Measurements from ENCODE around the gene TTLL9. TPM values are rescaled to one million over a fixed set of nuclear protein-coding genes. Genes with fewer than 3 reads are reported as not detected.
A peak's percentile ranks its signal among the peaks of the same experiment; 100 is the strongest.

The TTLL9 gene
- total RNA-seq, 1 experiment from 2014 or later: not detected

GRCh38 chr20:31863296-31864085 is 6.9 kb upstream of the TTLL9 start:
- DNase-seq: no peak
- H3K9me3 ChIP-seq: no peaks in the 10 kb centered on the region
- H3K27me3 ChIP-seq: peaks cover 14% of the 10 kb centered on the region
- no peaks in the 10 kb centered on the region for H3K36me3 ChIP-seq
- no peak overlapping the region for H3K4me3 ChIP-seq

GRCh38 chr20:31864521-31865400 is 5.7 kb upstream of the TTLL9 start:
- H3K9me3 ChIP-seq: no peaks in the 10 kb centered on the region
- DNase-seq: no peak
- no peaks in the 10 kb centered on the region for H3K36me3 ChIP-seq
- H3K27me3 ChIP-seq: peaks cover 15% of the 10 kb centered on the region
- no peak overlapping the region for H3K4me3 ChIP-seq

GRCh38 chr20:31866221-31866620 is 4.2 kb upstream of the TTLL9 start:
- no peak overlapping the region for H3K4me3 ChIP-seq
- no peaks in the 10 kb centered on the region for H3K36me3 ChIP-seq
- no peak for DNase-seq
- H3K27me3 ChIP-seq: peaks cover 13% of the 10 kb centered on the region
- no peaks in the 10 kb centered on the region for H3K9me3 ChIP-seq

GRCh38 chr20:31868853-31869672 is 1.4 kb upstream of the TTLL9 start:
- H3K4me3 ChIP-seq: no peak overlapping the region
- H3K36me3 ChIP-seq: no peaks in the 10 kb centered on the region
- DNase-seq: no peak
- H3K9me3 ChIP-seq: no peaks in the 10 kb centered on the region
- H3K27me3 ChIP-seq: peaks cover 16% of the 10 kb centered on the region

GRCh38 chr20:31869673-31869941 is 827 bp upstream of the TTLL9 start:
- DNase-seq: no peak
- H3K36me3 ChIP-seq: no peaks in the 10 kb centered on the region
- no peaks in the 10 kb centered on the region for H3K9me3 ChIP-seq
- H3K4me3 ChIP-seq: no peak overlapping the region
- peaks cover 16% of the 10 kb centered on the region for H3K27me3 ChIP-seq

GRCh38 chr20:31870726-31871617 is 538 bp downstream of the TTLL9 start:
- Histone ChIP-seq H3K9me3 (no peaks in the 10 kb centered on the region), H3K4me3 (peak overlapping the region; percentile 23; the same call in 1 of the 2 replicates), H3K36me3 (no peaks in the 10 kb centered on the region), H3K27me3 (peaks cover 16% of the 10 kb centered on the region)
- DNase-seq: no peak

- no peak overlapping the region for H3K4me3 ChIP-seq
- DNase-seq: no peak
- H3K9me3 ChIP-seq: no peaks in the 10 kb centered on the region
- peaks cover 16% of the 10 kb centered on the region for H3K27me3 ChIP-seq
- H3K36me3 ChIP-seq: no peaks in the 10 kb centered on the region
These were observed 1.2 kb downstream of the TTLL9 start for GRCh38 chr20:31871618-31871954.

- Histone ChIP-seq H3K9me3 (no peaks in the 10 kb centered on the region), H3K36me3 (no peaks in the 10 kb centered on the region), H3K27me3 (peaks cover 16% of the 10 kb centered on the region), H3K4me3 (no peak overlapping the region)
- DNase-seq: no peak
These were observed 2.0 kb downstream of the TTLL9 start for GRCh38 chr20:31872406-31872805.

GRCh38 chr20:31875671-31876070 is 5.2 kb downstream of the TTLL9 start:
- Histone ChIP-seq H3K9me3 (no peaks in the 10 kb centered on the region), H3K27me3 (peaks cover 9% of the 10 kb centered on the region), H3K36me3 (no peaks in the 10 kb centered on the region), H3K4me3 (no peak overlapping the region)
- no peak for DNase-seq

GRCh38 chr20:31877684-31878083 is 7.2 kb downstream of the TTLL9 start:
- Histone ChIP-seq H3K27me3 (no peaks in the 10 kb centered on the region; the same call in 1 of the 2 replicates), H3K4me3 (no peak overlapping the region), H3K9me3 (no peaks in the 10 kb centered on the region), H3K36me3 (no peaks in the 10 kb centered on the region)
- no peak for DNase-seq

GRCh38 chr20:31879143-31879987 is 8.9 kb downstream of the TTLL9 start:
- Histone ChIP-seq H3K4me3 (peak overlapping the region; percentile 70), H3K9me3 (no peaks in the 10 kb centered on the region), H3K27me3 (no peaks in the 10 kb centered on the region; the same call in 1 of the 2 replicates), H3K36me3 (no peaks in the 10 kb centered on the region)
- DNase-seq: peak; percentile 91

GRCh38 chr20:31881945-31882344 is 11.5 kb downstream of the TTLL9 start:
- H3K4me3 ChIP-seq: no peak overlapping the region
- no peaks in the 10 kb centered on the region for H3K9me3 ChIP-seq
- no peaks in the 10 kb centered on the region for H3K36me3 ChIP-seq
- no peak for DNase-seq
- H3K27me3 ChIP-seq: no peaks in the 10 kb centered on the region; the same call in 1 of the 2 replicates

GRCh38 chr20:31883829-31884228 is 13.4 kb downstream of the TTLL9 start:
- H3K27me3 ChIP-seq: no peaks in the 10 kb centered on the region
- no peaks in the 10 kb centered on the region for H3K36me3 ChIP-seq
- H3K4me3 ChIP-seq: no peak overlapping the region
- H3K9me3 ChIP-seq: no peaks in the 10 kb centered on the region
- DNase-seq: no peak

GRCh38 chr20:31890646-31891045 is 20.2 kb downstream of the TTLL9 start:
- Histone ChIP-seq H3K36me3 (no peaks in the 10 kb centered on the region), H3K9me3 (no peaks in the 10 kb centered on the region), H3K4me3 (no peak overlapping the region), H3K27me3 (no peaks in the 10 kb centered on the region)
- DNase-seq: no peak

GRCh38 chr20:31894980-31895675 is 24.7 kb downstream of the TTLL9 start:
- no peak overlapping the region for H3K4me3 ChIP-seq

More at GRCh38 chr20:31894980-31895675, 24.7 kb downstream of the TTLL9 start:
- H3K27me3 ChIP-seq: no peaks in the 10 kb centered on the region
- no peaks in the 10 kb centered on the region for H3K36me3 ChIP-seq
- no peaks in the 10 kb centered on the region for H3K9me3 ChIP-seq
- DNase-seq: peak; percentile 52
